ENCODE measurements around the gene OSTF1.

The OSTF1 gene

DNA sequence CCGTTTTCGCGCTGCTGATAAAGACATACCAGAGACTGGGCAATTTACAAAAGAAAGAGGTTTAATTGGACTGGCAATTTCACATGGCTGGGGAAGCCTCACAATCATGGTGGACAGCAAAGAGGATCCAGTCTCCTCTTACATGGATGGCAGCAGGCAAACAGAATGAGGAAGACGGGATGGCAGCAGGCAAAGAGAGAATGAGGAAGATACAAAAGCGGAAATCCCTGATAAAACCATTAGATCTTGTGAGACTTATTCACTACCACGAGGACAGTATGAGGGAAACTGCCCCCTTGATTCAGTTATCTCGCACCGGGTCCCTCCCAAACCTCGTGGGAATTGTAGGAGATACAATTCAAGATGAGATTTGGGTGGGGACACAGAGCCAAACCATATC, 95.0 kb downstream of the OSTF1 start:
- TF ChIP-seq ZNF274 (IDR thresholded peaks at IDR 0.05; ENCODE audit: low read depth, low read length), result no peak
- no peak overlapping the region for H3K4me3 ChIP-seq (ENCODE audit: low read length)

DNA sequence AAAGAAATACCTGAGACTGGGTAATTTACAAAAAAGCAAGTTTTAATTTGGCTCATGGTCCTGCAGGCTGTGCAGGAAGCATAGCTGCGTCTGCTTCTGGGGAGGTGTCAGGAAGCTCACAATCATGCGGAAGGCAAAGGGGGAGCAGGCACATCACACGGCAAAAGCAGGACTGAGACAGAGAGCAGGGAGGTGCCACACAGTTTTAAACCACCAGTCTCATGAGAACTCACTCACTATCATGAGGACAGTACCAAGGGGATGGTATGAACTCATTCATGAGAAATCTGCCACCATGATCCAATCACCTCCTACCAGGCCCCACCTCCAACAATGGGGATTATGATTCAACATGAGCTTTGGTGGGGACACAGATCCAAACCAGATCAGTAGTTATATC, 96.2 kb downstream of the OSTF1 start:
- H3K4me3 ChIP-seq (ENCODE audit: low read length), result no peak overlapping the region
- no peak for TF ChIP-seq ZNF274 (IDR thresholded peaks at IDR 0.05; ENCODE audit: low read depth, low read length)

DNA sequence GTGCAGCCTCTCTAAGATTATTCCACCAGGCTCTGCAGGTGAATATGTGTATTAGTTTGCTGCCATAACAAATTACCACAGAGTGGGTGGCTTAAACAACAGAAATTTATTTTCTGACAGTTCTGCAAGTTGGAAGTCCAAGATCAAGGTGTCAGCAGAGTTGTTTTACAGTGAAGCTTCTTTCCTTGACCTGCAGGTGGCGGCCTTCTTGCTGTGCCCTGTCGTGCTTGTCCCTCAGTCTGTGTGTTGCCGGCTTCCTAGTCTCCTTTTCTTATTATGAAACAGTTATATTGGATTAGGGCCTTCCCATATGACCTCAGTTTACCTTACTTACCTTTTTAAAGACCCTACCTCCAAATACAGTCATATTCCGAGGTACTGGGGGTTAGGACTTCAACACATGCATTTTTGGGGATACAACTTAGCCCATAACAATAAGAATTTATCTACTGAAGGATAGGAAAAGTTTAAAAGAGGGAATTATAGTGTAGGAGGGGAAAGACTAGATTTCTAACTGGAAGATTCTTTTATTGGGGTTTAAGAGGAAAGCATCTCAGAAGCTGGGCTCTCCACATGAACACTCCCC, 97.4 kb downstream of the OSTF1 start:
- no peak overlapping the region for H3K4me3 ChIP-seq (ENCODE audit: low read length)
- TF ChIP-seq ZNF274 (IDR thresholded peaks at IDR 0.05; ENCODE audit: low read depth, low read length), result no peak

DNA sequence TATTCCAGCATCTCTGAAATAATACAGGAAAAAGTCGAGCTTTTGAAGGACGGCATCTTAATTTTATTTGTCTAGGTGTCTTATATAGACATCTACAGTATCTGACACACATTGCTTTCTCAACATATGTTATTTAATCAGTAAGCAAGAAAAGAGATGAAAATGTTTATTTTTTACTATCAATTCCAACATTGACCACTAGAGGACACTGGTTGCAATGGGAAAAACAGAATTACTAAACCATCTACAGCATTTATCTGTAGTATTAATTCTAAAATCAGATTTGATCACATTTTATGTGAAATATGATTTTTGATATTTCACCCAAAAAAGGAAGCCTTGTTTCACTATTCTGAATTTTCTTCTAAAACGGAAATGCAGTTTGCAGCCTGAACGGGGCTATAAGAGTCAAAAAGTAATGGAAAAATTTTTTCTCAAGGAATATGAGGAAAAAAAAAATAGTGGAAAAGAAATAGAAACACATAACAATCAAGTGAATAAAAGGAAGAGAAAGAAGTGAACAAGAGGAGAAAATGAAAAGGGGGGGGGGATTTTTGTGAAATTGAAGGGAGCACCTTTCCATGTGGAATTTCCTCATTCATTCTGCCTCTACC, 98.6 kb downstream of the OSTF1 start:
- TF ChIP-seq ZNF274 (IDR thresholded peaks at IDR 0.05; ENCODE audit: low read depth, low read length), result no peak

DNA sequence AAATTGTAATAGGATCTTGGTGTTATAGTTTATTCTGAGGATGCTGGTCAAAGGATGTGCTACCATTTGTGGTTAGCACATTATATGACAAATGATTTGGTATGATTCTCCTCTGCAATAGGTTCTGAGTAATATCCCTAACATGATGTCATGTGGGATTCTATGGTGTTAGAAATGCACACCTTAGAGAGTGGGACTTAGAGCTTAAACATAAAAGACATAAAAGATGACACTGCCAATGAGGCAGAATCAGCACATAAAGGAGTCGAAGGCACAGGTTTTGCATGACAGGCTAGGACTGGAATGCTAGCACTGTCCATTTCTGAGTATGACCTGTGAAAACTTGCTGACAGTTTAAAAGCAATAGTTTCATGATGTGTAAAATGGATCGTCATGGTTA, 100.4 kb downstream of the OSTF1 start:
- no peak overlapping the region for H3K4me3 ChIP-seq (ENCODE audit: low read length)
- no peak for TF ChIP-seq ZNF274 (IDR thresholded peaks at IDR 0.05; ENCODE audit: low read depth, low read length)

More for the DNA sequence above, 98.6 kb downstream of the OSTF1 start:
- H3K4me3 ChIP-seq (ENCODE audit: low read length), result no peak overlapping the region

DNA sequence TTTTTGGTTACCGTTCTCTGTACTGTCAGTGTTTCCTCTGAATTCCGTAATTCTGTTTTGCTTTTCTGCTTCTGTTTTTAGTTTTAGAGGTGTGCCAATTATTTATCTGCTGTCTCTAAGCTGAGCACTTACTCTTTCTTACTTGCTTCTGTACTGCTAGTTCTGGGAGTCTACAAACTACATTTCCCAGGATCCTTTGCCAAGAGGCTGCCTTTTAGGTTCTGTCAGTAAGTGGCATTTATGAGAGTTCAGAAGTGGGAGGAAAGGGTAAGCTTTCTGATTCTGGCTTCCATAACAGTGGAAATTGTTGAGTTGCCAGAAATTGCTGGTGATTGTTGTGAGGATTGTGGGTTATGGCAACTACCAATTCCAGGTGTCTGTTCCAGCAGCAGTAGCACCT, 102.4 kb downstream of the OSTF1 start:
- H3K4me3 ChIP-seq (ENCODE audit: low read length), result no peak overlapping the region
- TF ChIP-seq ZNF274 (IDR thresholded peaks at IDR 0.05; ENCODE audit: low read depth, low read length), result no peak

All from GM08714 (cell line).